Erythroblast (primary cell): ENCODE results near the gene IPPK.

Experiments
- DNase-seq, 2 experiments: peaks; one replicate each; lab custom pipeline; 2025; lab: John Stamatoyannopoulos, UW
- GATA1 ChIP-seq: IDR thresholded peaks from 2 replicates; pipeline ENCODE4 v1.6.1; 2011; ENCODE audit warnings: low read depth, mild to moderate bottlenecking, control low read depth, low read length, moderate library complexity
- POLR2A ChIP-seq: IDR thresholded peaks from 2 replicates; pipeline ENCODE4 v1.6.1; 2011; ENCODE audit warnings: mild to moderate bottlenecking, low read length

Gene IPPK

DNA sequence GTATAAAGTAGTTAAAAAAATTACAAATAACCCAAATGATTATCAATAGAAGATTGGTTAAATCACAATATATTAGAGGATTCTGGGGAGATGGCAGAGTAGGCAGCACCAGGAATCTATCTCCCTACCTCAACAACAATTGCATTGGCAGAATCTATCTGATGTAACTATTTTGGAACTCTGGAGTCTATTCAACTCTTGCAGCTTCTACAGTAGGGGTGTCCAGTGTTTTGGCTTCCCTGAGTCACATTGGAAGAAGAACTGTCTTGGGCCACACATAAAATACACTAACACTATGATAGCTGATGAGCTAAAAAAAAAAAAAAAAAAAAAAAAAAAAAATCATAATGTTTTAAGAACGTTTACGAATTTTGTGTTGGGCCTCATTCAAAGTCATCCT lies 104.9 kb downstream of the IPPK start:
- TF ChIP-seq GATA1 (no peak), POLR2A (no peak)

DNA sequence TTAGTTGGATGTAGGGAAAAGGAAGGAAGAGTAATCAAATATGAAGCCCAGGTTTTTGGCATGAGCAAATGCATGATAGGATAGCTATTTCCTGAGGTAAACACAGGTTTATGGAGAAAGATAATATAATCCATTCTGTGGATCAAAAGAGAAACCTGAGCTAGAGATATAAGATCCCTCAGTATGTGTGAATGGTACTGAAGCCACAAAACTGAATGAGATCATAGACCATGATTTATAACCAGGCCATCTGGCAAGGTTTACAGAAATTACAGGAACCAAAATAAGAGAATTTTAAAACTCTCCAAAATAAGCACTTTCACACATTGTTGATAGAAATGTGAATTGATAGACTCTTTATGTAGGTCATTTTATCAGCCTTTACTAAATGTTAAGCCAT lies 105.4 kb downstream of the IPPK start:
- no peak for TF ChIP-seq GATA1
- TF ChIP-seq POLR2A: no peak
- DNase-seq: no peak

More for the DNA sequence above, 104.9 kb downstream of the IPPK start:
- DNase-seq: no peak
